NCI-H2227 treated with DMSO at 0.1 percent for 48 hours (cell line): ENCODE results near the gene EXO1.
"Not testable (repeated sequence)": the region's sequence is repeated elsewhere in the genome, so short reads cannot be mapped to it uniquely, and the experiment has no call there.

Experiments used
- DNase-seq: peaks from one replicate; lab custom pipeline; 2025; lab: John Stamatoyannopoulos, UW

EXO1 gene

GRCh38 chr1:241847796-241848685 lies at the start of gene EXO1:
TSS of gene EXO1 (plus strand) at chr1:241848204. CDS start at chr1:241850426, 2,222 bp downstream.
- peak; percentile 99 for DNase-seq

GRCh38 chr1:241799416-241799815 lies 48.6 kb upstream of the EXO1 start:
- DNase-seq = no peak

DNA sequence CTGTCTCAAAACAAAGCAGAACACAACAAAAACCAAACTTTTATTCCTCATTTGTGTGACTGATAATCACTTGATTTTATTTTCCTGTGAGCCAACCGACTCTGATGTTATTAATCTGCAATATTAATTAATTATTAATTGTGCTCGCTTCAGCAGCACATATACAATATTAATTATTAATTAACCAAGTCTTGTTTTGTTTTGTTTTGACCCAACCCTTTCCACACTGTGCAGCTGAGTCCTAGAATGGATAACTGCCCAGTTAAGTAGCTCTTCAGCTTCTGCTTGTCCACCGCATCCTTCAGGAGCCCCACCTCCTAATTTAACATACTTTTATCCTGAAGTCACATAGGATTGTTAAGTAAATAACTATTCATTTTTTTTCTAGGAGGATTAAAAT lies 47.4 kb upstream of the EXO1 start:
- DNase-seq = no peak

DNA sequence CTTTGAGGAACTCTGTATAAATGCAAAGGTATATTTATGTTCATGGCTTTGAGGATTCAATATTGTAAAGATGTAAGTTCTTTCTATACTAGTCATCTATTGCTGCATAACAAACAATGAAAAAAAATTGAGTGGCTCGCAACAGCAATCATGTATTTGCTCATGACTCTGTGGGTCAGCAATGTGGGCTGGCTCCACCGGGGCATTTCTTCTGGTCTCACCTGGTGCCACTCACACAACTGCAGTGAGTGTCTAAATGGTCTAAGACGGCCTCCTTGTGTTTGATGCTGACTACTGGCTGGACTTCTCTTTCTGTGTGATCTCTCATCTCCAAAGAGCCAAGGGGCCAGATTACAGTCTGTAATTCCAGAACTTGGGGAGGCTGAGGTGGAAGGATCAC lies 45.1 kb upstream of the EXO1 start:
- DNase-seq = no peak

DNA sequence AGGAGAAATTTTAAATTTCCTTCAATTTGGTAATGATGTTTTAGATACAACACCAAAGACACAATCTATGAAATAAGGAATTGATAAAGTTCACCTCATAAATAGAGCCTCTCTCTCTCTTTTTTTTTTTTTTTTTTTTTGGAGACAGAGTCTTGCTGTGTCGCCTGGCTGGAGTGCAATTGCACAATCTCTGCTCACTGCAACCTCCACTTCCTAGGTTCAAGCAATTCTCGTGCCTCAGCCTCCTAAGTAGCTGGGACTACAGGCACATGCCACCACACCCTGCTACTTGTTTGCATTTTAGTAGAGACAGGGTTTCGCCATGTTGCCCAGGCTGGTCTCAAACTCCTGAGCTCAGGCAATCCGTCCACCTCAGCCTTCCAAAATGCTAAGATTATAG lies 43.3 kb upstream of the EXO1 start:
- not testable (repeated sequence) for DNase-seq

- DNase-seq = no peak
Measured at GRCh38 chr1:241808265-241808664, 39.7 kb upstream of the EXO1 start.

DNA sequence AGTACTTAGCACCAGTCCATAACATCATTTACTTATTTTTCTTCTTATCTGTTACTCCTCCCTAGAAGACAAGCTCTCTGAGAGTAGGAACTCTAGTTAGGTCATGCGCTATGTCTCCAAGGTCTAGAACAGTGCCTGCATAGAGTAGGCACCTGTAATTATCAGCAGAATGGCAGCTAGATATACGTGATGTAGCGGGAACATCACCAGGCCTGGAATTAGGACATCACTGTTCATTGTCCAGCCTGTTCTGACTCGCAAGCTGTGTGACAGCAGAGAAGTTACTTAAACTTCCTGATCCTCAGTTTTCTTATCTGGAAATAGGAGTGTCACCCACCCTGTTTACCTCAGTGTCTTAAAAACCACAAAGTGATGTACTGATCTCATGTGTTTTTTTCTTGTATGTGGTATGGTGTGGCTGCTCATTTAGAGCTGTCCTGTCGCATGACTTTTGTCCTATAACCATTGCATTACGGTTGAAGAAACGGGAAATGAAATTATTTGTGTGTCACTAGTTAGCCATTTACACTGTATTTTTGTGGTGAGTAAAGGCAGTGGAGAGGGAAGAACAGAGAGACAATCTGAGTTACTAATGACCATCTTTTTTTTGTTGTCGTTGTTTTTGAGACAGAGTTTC lies 37.1 kb upstream of the EXO1 start:
- no peak for DNase-seq

- no peak for DNase-seq
Measured at GRCh38 chr1:241813768-241814320, 34.2 kb upstream of the EXO1 start.

GRCh38 chr1:241816008-241816407 lies 32.0 kb upstream of the EXO1 start:
- no peak for DNase-seq

DNA sequence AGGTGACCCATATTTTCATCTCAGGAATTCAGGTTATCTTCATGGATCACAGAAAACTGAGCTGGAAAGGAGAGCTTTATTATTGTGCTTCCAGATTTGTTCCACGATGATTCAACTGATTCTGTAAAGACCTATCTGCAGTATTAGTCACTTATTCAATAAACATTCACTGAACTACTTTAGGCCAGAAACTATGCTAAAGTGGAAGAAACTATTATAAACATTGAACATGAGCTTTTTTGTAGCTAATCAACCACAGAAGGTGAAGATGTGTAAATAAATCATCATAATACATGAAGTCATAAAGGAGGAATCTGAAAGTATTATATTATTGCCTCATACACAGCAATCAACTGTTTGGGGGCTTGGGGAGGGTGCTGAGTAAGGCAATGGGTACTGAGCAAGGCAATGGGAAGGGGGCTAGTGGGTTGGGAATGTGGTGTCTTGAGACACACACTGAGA lies 30.6 kb upstream of the EXO1 start:
- no peak for DNase-seq

- no peak for DNase-seq
Measured at GRCh38 chr1:241817956-241818612, 29.9 kb upstream of the EXO1 start.

DNA sequence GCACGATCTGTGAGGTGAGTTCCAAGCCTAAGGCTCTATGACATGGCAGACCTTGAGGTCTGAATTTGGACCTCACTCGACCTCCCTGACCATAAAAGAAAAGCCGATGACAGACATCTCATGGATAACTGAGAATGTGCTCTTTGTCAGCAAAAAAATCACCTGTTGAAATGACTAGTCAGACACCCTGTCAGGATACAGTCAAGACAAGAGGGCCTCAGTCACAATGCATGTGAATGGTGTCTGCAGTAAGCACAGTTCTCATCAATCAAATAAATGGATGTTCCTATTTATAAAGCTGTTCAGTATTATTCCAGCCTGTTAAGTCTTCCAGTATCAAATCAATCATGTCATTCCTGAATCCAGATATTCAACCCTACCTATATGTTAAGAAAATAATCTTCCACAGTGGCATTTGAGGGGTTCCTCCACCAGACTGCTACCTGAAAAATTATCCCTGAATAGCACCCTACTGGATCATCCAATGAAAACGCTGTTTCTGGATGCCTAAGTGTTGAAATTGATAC lies 28.6 kb upstream of the EXO1 start:
- no peak for DNase-seq

GRCh38 chr1:241821363-241821762 lies 26.6 kb upstream of the EXO1 start:
- no peak for DNase-seq

DNA sequence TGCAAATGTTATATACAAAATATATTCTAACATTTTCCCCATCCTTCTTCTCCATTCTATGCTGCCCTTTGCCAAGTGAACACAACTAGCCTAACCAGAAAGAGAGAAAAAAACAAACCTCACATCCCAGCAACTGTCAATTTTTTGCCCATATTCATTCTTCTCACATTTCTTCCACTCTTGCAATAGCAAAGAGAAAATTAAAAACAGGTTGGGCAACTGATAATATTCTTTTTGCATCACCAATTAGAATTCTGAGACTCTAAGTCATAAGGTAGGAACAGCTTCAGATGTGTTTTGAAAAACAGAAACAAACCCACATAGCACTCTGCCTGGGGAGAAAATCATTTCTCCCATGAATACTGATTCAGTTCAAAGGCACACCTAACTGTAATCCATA lies 25.2 kb upstream of the EXO1 start:
- DNase-seq = no peak

DNA sequence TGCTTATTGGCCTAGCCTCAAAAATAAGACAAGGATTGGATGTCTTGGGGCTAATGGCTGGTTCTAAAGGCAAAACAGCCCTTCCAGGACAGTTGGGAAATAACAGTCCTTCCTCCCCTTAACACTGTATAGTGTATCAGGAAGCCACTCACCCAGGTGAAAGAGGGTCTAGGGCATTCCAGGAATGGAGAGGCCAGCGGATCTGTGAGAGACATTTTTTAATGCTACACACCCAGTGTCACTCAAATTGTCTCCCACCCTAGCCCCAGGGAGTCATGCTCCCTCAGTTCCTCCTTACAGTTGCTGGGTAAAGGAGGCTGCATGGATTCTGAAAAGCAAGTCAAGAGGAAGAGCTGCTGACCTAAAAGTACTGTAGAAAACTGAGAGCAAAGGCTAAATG lies 24.1 kb upstream of the EXO1 start:
- no peak for DNase-seq

- DNase-seq = no peak
Measured at GRCh38 chr1:241825581-241825980, 22.4 kb upstream of the EXO1 start.

DNA sequence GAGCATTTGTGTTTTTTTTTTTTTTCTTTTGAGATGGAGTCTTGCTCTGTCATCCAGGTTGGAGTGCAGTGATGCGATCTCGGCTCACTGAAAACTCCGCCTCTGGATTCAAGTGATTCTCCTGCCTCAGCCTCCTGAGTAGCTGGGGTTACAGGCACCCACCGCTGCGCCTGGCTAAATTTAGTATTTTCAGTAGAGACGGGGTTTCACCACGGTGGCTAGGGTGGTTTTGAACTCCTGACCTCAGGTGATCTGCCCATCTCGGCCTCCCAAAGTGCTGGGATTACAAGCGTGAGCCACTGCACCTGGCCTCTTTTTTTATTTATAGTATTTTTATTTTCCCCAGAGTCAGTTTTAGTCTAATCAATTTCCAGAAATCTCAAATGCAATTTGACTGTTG lies 21.4 kb upstream of the EXO1 start:
- DNase-seq = not testable (repeated sequence)

- DNase-seq = no peak
Measured at GRCh38 chr1:241827264-241827663, 20.7 kb upstream of the EXO1 start.

- peak; percentile 68 for DNase-seq
Measured at GRCh38 chr1:241828463-241829021, 19.5 kb upstream of the EXO1 start.

DNA sequence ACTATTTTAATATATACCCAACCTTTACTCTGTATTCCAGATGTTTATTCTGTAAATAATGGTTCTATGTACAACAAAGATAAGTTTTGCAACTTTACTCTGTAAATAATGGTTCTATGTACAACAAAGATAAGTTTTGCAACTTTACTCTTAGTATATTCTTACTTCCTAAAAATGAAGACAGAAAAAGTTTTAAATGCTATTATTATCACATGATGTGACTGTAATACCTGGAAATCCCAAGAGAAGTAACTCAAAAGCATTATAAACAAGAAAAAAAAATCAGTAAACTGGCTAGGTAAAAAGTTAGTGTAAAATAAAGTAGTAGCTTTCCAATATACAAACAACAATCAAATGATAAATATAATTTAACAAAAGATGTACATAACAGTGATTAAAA lies 18.5 kb upstream of the EXO1 start:
- DNase-seq = no peak

GRCh38 chr1:241834733-241835377 lies 13.1 kb upstream of the EXO1 start:
- peak; percentile 54 for DNase-seq
